Subcutaneous abdominal adipose tissue (tissue), 5 donors: ENCODE results near the gene DAZL.
"Not testable (repeated sequence)": the region's sequence is repeated elsewhere in the genome, so short reads cannot be mapped to it uniquely, and the experiment has no call there.

Source experiments
- H3K27ac ChIP-seq: one replicate; pipeline ENCODE4 v1.7.0; 2013; ENCODE audit warnings: low read depth, mild to moderate bottlenecking, inconsistent platforms, low read length, moderate library complexity
- H3K27me3 ChIP-seq, 5 donors: one replicate each; pipeline ENCODE4 v1.7.0; 2013; ENCODE audit warnings: low read length in 5 of 5, inconsistent platforms in 1 of 5; ENCODE audit not compliant: control insufficient read depth in 5 of 5, insufficient read depth in 4 of 5
- H3K36me3 ChIP-seq, 5 donors: one replicate each; pipeline ENCODE4 v1.7.0; 2013; ENCODE audit warnings: low read length in 5 of 5; ENCODE audit not compliant: control insufficient read depth in 5 of 5, insufficient read depth in 5 of 5
- H3K4me1 ChIP-seq, 5 donors: one replicate each; pipeline ENCODE4 v1.7.0; 2013; ENCODE audit warnings: low read length in 5 of 5, mild to moderate bottlenecking in 3 of 5, moderate library complexity in 1 of 5; ENCODE audit not compliant: control insufficient read depth in 5 of 5, insufficient read depth in 5 of 5
- H3K4me3 ChIP-seq, 5 donors: one replicate each; pipeline ENCODE4 v1.7.0; 2013; ENCODE audit warnings: low read length in 5 of 5, low read depth in 1 of 5
- H3K9ac ChIP-seq, 5 donors: one replicate each; pipeline ENCODE4 v1.7.0; 2013; ENCODE audit warnings: low read length in 5 of 5, mild to moderate bottlenecking in 4 of 5, moderate library complexity in 3 of 5
- H3K9me3 ChIP-seq, 5 donors: one replicate each; pipeline ENCODE4 v1.7.0; 2013; ENCODE audit warnings: low read length in 5 of 5; ENCODE audit not compliant: control insufficient read depth in 5 of 5
- donor health status: healthy.
- donor health status: healthy.
- donor health status: healthy.
- donor health status: healthy.
- donor health status: healthy.

The DAZL gene

GRCh38 chr3:16604887-16605602 lies at the start of gene DAZL:
DAZL (minus strand) TSS chr3:16605423; CDS start chr3:16605205, 218 bp downstream.
- Histone ChIP-seq H3K27me3 (no peaks in the 10 kb centered on the region), H3K9me3 (peaks cover 0 to 2% (median 0%) of the 10 kb centered on the region in 5 donors), H3K4me1 (peaks cover 0 to 12% (median 2%) of the 10 kb centered on the region in 5 donors), H3K4me3 (no peak within 1 kb of the TSS), H3K36me3 (no peaks in the 10 kb centered on the region), H3K27ac (no peak within 1 kb of the TSS), H3K9ac (no peak within 1 kb of the TSS)

- H3K9ac ChIP-seq = no peak overlapping the region
- peaks cover 0 to 8% (median 4%) of the 10 kb centered on the region in 5 donors for H3K4me1 ChIP-seq
- H3K27me3 ChIP-seq = no peaks in the 10 kb centered on the region
- H3K9me3 ChIP-seq = no peaks in the 10 kb centered on the region
- H3K4me3 ChIP-seq = no peak overlapping the region
- H3K27ac ChIP-seq = no peak overlapping the region
- no peaks in the 10 kb centered on the region for H3K36me3 ChIP-seq
Observed at GRCh38 chr3:16654976-16655375, 49.8 kb upstream of the DAZL start.

GRCh38 chr3:16653712-16654111 lies 48.5 kb upstream of the DAZL start:
- no peak overlapping the region for H3K9ac ChIP-seq
- H3K4me1 ChIP-seq = peaks cover 0 to 7% (median 4%) of the 10 kb centered on the region in 5 donors
- no peaks in the 10 kb centered on the region for H3K27me3 ChIP-seq
- H3K36me3 ChIP-seq = no peaks in the 10 kb centered on the region
- no peak overlapping the region for H3K4me3 ChIP-seq
- no peak overlapping the region for H3K27ac ChIP-seq
- H3K9me3 ChIP-seq = no peaks in the 10 kb centered on the region

- H3K27me3 ChIP-seq = no peaks in the 10 kb centered on the region
- no peaks in the 10 kb centered on the region for H3K36me3 ChIP-seq
- H3K4me3 ChIP-seq = no peak overlapping the region
- no peaks in the 10 kb centered on the region for H3K4me1 ChIP-seq
- peaks cover 0 to 6% (median 0%) of the 10 kb centered on the region in 5 donors for H3K9me3 ChIP-seq
- H3K27ac ChIP-seq = no peak overlapping the region
- no peak overlapping the region for H3K9ac ChIP-seq
Observed at GRCh38 chr3:16647668-16648067, 42.4 kb upstream of the DAZL start.

GRCh38 chr3:16639806-16640205 lies 34.6 kb upstream of the DAZL start:
- Histone ChIP-seq H3K9ac (no peak overlapping the region), H3K36me3 (no peaks in the 10 kb centered on the region), H3K9me3 (peaks cover 0 to 6% (median 0%) of the 10 kb centered on the region in 5 donors), H3K27me3 (no peaks in the 10 kb centered on the region), H3K4me3 (no peak overlapping the region), H3K27ac (no peak overlapping the region), H3K4me1 (no peaks in the 10 kb centered on the region)

GRCh38 chr3:16633948-16634347 lies 28.7 kb upstream of the DAZL start:
- Histone ChIP-seq H3K36me3 (no peaks in the 10 kb centered on the region), H3K4me1 (no peaks in the 10 kb centered on the region)

GRCh38 chr3:16632395-16632794 lies 27.2 kb upstream of the DAZL start:
- Histone ChIP-seq H3K4me3 (no peak overlapping the region), H3K27me3 (no peaks in the 10 kb centered on the region), H3K9me3 (no peaks in the 10 kb centered on the region), H3K4me1 (no peaks in the 10 kb centered on the region), H3K27ac (no peak overlapping the region), H3K9ac (no peak overlapping the region), H3K36me3 (no peaks in the 10 kb centered on the region)

More at GRCh38 chr3:16633948-16634347, 28.7 kb upstream of the DAZL start:
- Histone ChIP-seq H3K4me3 (no peak overlapping the region), H3K27ac (no peak overlapping the region), H3K9ac (no peak overlapping the region), H3K27me3 (no peaks in the 10 kb centered on the region), H3K9me3 (no peaks in the 10 kb centered on the region)

- no peak overlapping the region for H3K27ac ChIP-seq
- H3K27me3 ChIP-seq = no peaks in the 10 kb centered on the region
- peaks cover 0 to 6% (median 0%) of the 10 kb centered on the region in 5 donors for H3K4me1 ChIP-seq
Observed at GRCh38 chr3:16618721-16619120, 13.5 kb upstream of the DAZL start.

GRCh38 chr3:16617155-16617554 lies 11.9 kb upstream of the DAZL start:
- H3K27me3 ChIP-seq, H3K9me3 ChIP-seq, H3K36me3 ChIP-seq, H3K9ac ChIP-seq, H3K27ac ChIP-seq, H3K4me3 ChIP-seq, H3K4me1 ChIP-seq: not testable (repeated sequence)

More at GRCh38 chr3:16618721-16619120, 13.5 kb upstream of the DAZL start:
- no peak overlapping the region for H3K9ac ChIP-seq
- H3K4me3 ChIP-seq = no peak overlapping the region
- no peaks in the 10 kb centered on the region for H3K9me3 ChIP-seq
- H3K36me3 ChIP-seq = no peaks in the 10 kb centered on the region

- Histone ChIP-seq H3K36me3 (no peaks in the 10 kb centered on the region), H3K27me3 (no peaks in the 10 kb centered on the region), H3K4me1 (peaks cover 0 to 6% (median 0%) of the 10 kb centered on the region in 5 donors), H3K9ac (no peak overlapping the region), H3K4me3 (no peak overlapping the region), H3K27ac (no peak overlapping the region), H3K9me3 (no peaks in the 10 kb centered on the region)
Observed at GRCh38 chr3:16616083-16616482, 10.9 kb upstream of the DAZL start.
